AG04449 (cell line): ENCODE data around the gene ZNFX1.

ENCODE experiments used
- CTCF ChIA-PET: fragments of 350-600 bp; formaldehyde crosslinking; extraction: SDS; loops from one replicate; lab custom pipeline; 2021; ENCODE audit warnings: antibody characterized with exemption; lab: Yijun Ruan, JAX
- POLR2A ChIA-PET: fragments of 400-600, 350-600 bp; formaldehyde crosslinking; extraction: SDS; loops from one replicate; lab custom pipeline; 2020; ENCODE audit warnings: antibody characterized with exemption, inconsistent platforms; lab: Yijun Ruan, JAX
- DNase-seq: peaks from one replicate; pipeline ENCODE4 v3.0.0-alpha.2; 2010; ENCODE audit warnings: low read depth, low spot score
- H3K4me3 ChIP-seq: 2 replicates; pipeline ENCODE4 v1.5.1; 2011; ENCODE audit warnings: low read depth, mild to moderate bottlenecking, control low read depth, low read length
- TF ChIP-seq, protein P1 (sequence below): IDR thresholded peaks from one replicate; pipeline ENCODE4 v1.5.1; 2011; ENCODE audit warnings: mild to moderate bottlenecking, moderate library complexity, low read length, control low read depth, inconsistent platforms; ENCODE audit not compliant: insufficient read depth; ENCODE audit errors: missing control alignments

ZNFX1 gene

DNA sequence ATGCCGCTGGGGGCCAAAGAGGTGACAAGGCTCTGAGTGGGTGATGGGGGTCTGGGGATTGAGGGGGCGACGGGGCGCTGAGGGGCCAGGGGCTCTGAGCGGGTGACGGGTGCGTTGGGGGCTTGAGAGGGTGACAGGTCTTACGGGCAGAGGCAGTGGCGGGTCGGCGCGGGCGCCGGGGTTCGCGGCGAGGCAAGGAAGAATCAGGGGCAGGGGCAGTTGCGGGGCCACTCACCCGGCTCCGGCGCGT, 146 bp downstream of the ZNFX1 start:
- TF ChIP-seq, protein P1, sequence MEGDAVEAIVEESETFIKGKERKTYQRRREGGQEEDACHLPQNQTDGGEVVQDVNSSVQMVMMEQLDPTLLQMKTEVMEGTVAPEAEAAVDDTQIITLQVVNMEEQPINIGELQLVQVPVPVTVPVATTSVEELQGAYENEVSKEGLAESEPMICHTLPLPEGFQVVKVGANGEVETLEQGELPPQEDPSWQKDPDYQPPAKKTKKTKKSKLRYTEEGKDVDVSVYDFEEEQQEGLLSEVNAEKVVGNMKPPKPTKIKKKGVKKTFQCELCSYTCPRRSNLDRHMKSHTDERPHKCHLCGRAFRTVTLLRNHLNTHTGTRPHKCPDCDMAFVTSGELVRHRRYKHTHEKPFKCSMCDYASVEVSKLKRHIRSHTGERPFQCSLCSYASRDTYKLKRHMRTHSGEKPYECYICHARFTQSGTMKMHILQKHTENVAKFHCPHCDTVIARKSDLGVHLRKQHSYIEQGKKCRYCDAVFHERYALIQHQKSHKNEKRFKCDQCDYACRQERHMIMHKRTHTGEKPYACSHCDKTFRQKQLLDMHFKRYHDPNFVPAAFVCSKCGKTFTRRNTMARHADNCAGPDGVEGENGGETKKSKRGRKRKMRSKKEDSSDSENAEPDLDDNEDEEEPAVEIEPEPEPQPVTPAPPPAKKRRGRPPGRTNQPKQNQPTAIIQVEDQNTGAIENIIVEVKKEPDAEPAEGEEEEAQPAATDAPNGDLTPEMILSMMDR, result no peak

DNA sequence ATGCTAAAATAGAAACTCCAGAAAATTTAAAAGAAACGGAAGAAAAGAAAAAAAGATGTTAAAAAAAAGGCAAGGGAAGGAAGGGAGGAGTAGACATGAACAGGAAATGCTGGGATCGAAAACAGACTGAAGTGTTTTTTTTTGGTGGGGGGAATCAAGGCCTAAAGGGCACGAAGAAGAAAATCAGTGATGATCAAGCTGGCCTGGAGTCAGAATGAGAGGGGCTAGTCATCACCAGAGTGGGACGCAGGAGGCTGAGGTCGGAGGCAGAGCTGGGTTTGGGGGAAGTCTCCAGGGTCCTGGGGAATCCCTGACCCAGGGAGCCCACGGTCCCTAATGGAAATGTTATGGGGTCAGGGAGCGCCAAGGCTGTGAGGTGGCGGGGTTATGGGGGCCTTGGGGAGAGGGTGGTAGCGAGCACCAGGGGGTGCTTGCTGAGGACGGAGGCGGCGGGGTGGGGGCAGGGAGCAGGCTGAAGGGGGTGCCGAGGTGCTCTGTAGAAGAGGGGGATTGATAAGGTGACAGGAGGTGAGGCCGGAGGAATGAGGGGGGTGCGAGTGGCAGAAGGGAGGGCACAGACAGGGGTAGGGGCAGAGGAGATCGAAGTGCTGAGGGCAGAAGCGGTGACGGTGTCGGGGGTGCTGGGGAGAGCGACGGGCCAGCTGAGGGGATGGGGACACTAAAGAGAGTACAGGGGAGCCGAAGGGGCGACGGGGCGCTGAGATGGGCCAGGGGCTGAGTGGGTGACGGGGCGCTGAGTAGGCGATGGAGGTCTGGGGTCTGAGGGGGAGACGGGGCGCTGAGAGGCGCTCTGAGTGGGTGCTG, 684 bp downstream of the ZNFX1 start:
- POLR2A ChIA-PET, result interaction anchor here (0.7 to 5.6 kb wide), 11 partner anchors 9 to 69 kb away, joined by 3 to 37 read pairs (median 4); no protein-coding TSS in a partner anchor

More for the DNA sequence above, 146 bp downstream of the ZNFX1 start:
- POLR2A ChIA-PET, result interaction anchor here (0.7 to 5.6 kb wide), 10 partner anchors 10 to 69 kb away, joined by 3 to 37 read pairs (median 4); no protein-coding TSS in a partner anchor
- CTCF ChIA-PET, result no interaction called here
- peak overlapping the region; percentile 99 for H3K4me3 ChIP-seq
- DNase-seq, result no peak

DNA sequence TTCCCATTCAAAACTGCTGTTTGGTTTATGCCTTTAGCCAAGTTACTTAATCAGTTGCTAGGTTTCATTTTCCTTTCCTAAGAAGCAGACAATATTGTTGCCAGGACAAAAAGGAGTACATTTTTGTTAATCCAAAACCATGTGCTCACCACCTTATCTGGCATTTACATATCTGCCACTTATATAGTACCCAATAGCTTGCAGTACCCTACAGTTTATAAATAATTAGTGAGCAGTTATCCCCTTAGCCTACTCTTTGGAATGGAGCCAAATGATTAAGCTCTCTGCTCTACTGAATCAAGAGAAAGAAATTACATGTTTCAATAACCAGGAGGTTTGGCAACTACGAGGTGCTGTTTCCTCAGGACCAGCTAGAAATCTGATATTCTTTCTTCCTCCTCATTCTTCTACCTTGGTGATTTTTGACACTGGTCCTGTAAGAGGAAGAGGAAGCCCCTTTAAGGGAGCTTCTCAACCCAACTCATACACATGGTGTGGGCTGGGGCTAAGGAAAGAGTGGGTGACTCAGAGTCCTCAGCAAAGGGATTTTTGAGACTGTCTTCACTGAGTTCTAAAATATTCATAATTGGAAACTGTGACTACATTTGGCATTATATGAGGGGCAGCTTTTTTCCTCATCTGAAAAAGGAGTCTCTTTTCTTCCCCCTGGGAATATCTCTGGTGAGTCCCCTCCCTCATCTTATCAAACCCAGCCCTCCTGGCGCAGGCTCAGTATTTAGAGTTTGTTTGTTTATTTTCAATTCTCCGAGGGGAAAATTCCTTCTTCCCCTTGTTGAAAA, 1.5 kb downstream of the ZNFX1 start:
- TF ChIP-seq, protein P1, result no peak
- ChIA-PET CTCF (interaction anchor here (0.9 to 4.0 kb wide), 6 partner anchors 9 to 208 kb away, joined by 3 to 17 read pairs (median 3); no protein-coding TSS in a partner anchor), POLR2A (interaction anchor here (1.1 kb wide), 1 partner anchor 24 kb away, joined by 7 read pairs; no protein-coding TSS in a partner anchor)
- no peak for DNase-seq
- peak overlapping the region; percentile 99 for H3K4me3 ChIP-seq

More for the DNA sequence above, 684 bp downstream of the ZNFX1 start:
- TF ChIP-seq, protein P1, result no peak
- no peak for DNase-seq
- peak overlapping the region; percentile 99 for H3K4me3 ChIP-seq
- CTCF ChIA-PET, result interaction anchor here (0.9 to 1.2 kb wide), 4 partner anchors 10 to 207 kb away, joined by 3 to 4 read pairs (median 3); no protein-coding TSS in a partner anchor

DNA sequence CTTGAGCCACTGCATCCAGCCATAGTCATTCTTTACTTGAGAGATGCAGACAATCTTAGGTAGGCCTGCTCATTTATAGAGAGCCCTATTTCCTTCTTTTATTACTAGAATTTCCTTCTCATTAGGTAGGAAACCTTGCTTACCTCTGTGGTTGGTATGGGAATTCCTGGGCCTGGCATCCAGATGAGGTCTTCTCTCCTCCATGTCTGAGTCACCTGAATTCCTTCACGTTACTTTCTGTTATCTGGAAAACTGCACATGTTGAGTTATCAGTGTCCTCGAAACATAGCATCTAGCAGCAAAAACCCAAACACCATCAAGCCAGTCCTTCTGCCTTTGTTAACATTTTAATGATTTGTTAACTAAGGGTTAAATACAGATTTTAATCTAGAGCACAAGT, 2.2 kb downstream of the ZNFX1 start:
- ChIA-PET CTCF (interaction anchor here (1.2 to 4.0 kb wide), 3 partner anchors 13 to 59 kb away, joined by 3 to 17 read pairs (median 3); no protein-coding TSS in a partner anchor), POLR2A (interaction anchor here (1.1 kb wide), 1 partner anchor 23 kb away, joined by 7 read pairs; no protein-coding TSS in a partner anchor)
- TF ChIP-seq, protein P1, result no peak
- H3K4me3 ChIP-seq, result no peak overlapping the region
- DNase-seq, result no peak

DNA sequence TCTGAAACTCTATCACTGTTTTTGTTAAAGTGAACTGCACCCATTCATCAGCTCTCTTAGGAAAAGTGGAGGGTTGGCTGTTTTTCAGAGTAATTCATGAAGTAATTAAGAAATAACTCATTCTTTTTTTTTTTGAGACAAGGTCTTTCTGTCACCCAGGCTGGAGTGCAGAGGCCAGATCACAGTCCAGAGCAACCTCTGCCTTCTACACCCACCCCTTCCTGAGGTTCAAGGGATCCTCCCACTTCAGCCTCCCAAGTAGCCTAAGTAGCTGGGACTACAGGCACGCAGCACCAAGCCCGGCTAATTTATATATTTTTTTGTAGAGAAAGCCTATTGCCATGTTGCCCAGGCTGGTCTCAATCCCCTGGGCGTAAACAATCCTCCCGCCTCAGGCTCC, 2.6 kb downstream of the ZNFX1 start:
- CTCF ChIA-PET, result interaction anchor here (1.5 to 4.0 kb wide), 2 partner anchors 12 to 29 kb away, joined by 3 to 17 read pairs; no protein-coding TSS in a partner anchor
- no peak for DNase-seq
- TF ChIP-seq, protein P1, result no peak
- POLR2A ChIA-PET, result no interaction called here
- no peak overlapping the region for H3K4me3 ChIP-seq
